H9 (cell line): Measurements from ENCODE around the gene ZFPL1. TPM values are rescaled to one million over a fixed set of nuclear protein-coding genes. Genes with fewer than 3 reads are reported as not detected.
A peak's percentile ranks its signal among the peaks of the same experiment; 100 is the strongest.

Experiments used
- DNase-seq: peaks from one replicate; pipeline ENCODE4 v3.0.0-alpha.2; 2017
- H2AFZ ChIP-seq: one replicate; pipeline ENCODE4 v1.6.1; 2013; ENCODE audit warnings: mild to moderate bottlenecking, low read length, control low read depth, moderate library complexity
- H2AK5ac ChIP-seq: 2 replicates; pipeline ENCODE4 v1.6.1; 2013; ENCODE audit warnings: low read length, control low read depth, mixed read lengths; ENCODE audit not compliant: insufficient read length
- H2BK120ac ChIP-seq: one replicate; pipeline ENCODE4 v1.6.1; 2013; ENCODE audit warnings: low read depth, mild to moderate bottlenecking, low read length, control low read depth, inconsistent platforms; ENCODE audit not compliant: poor library complexity, severe bottlenecking
- H2BK12ac ChIP-seq: 2 replicates; pipeline ENCODE4 v1.6.1; 2013; ENCODE audit warnings: low read length, control low read depth, mixed read lengths, low read depth; ENCODE audit not compliant: insufficient read length
- H2BK15ac ChIP-seq: 2 replicates; pipeline ENCODE4 v1.6.1; 2013; ENCODE audit warnings: low read depth, low read length, control low read depth
- H2BK20ac ChIP-seq: one replicate; pipeline ENCODE4 v1.6.1; 2013; ENCODE audit warnings: low read depth, mild to moderate bottlenecking, low read length, control low read depth, inconsistent platforms; ENCODE audit not compliant: poor library complexity, severe bottlenecking
- H2BK5ac ChIP-seq: 2 replicates; pipeline ENCODE4 v1.6.1; 2013; ENCODE audit warnings: low read length, control low read depth, mixed read lengths; ENCODE audit not compliant: insufficient read length
- H3K14ac ChIP-seq: 2 replicates; pipeline ENCODE4 v1.6.1; 2013; ENCODE audit warnings: low read length, control low read depth; ENCODE audit not compliant: insufficient read depth
- H3K18ac ChIP-seq: 2 replicates; pipeline ENCODE4 v1.6.1; 2013; ENCODE audit warnings: low read depth, mild to moderate bottlenecking, mixed read lengths, low read length, control low read depth; ENCODE audit not compliant: insufficient read length
- H3K23ac ChIP-seq: 2 replicates; pipeline ENCODE4 v1.6.1; 2013; ENCODE audit warnings: low read length, control low read depth, mixed read lengths, low read depth; ENCODE audit not compliant: insufficient read length
- H3K23me2 ChIP-seq: 2 replicates; pipeline ENCODE4 v1.6.1; 2013; ENCODE audit warnings: low read depth, mild to moderate bottlenecking, mixed read lengths, low read length, control low read depth; ENCODE audit not compliant: insufficient read length, poor library complexity, severe bottlenecking
- H3K27ac ChIP-seq: 2 replicates; pipeline ENCODE4 v1.5.1; 2013; ENCODE audit warnings: low read length, control low read depth, mixed read lengths, low read depth; ENCODE audit not compliant: insufficient read length
- H3K27me3 ChIP-seq: 2 replicates; pipeline ENCODE4 v1.6.1; 2013; ENCODE audit warnings: low read length, control low read depth, inconsistent platforms; ENCODE audit not compliant: insufficient read depth
- H3K4ac ChIP-seq: 2 replicates; pipeline ENCODE4 v1.6.1; 2013; ENCODE audit warnings: low read depth, mild to moderate bottlenecking, control low read depth, inconsistent platforms, low read length, moderate library complexity
- H3K4me1 ChIP-seq: 2 replicates; pipeline ENCODE4 v1.6.1; 2013; ENCODE audit warnings: low read length, control low read depth, inconsistent platforms; ENCODE audit not compliant: insufficient read depth
- H3K4me2 ChIP-seq: 2 replicates; pipeline ENCODE4 v1.6.1; 2013; ENCODE audit warnings: low read length, control low read depth, mixed read lengths; ENCODE audit not compliant: insufficient read length, insufficient read depth
- H3K56ac ChIP-seq: 2 replicates; pipeline ENCODE4 v1.6.1; 2013; ENCODE audit warnings: low read depth, mild to moderate bottlenecking, mixed read lengths, low read length, control low read depth; ENCODE audit not compliant: insufficient read length
- H3K79me1 ChIP-seq: 2 replicates; pipeline ENCODE4 v1.6.1; 2013; ENCODE audit warnings: low read depth, mild to moderate bottlenecking, moderate library complexity, low read length, control low read depth, inconsistent platforms; ENCODE audit not compliant: insufficient read depth, poor library complexity, severe bottlenecking
- H3K79me2 ChIP-seq: 2 replicates; pipeline ENCODE4 v1.6.1; 2013; ENCODE audit warnings: low read length, control low read depth, inconsistent platforms; ENCODE audit not compliant: insufficient read depth
- H3K9ac ChIP-seq: 2 replicates; pipeline ENCODE4 v1.6.1; 2013; ENCODE audit warnings: low read length, control low read depth, mixed read lengths; ENCODE audit not compliant: insufficient read length; ENCODE audit errors: extremely low read depth
- H3K9me3 ChIP-seq: one replicate; pipeline ENCODE4 v1.6.1; 2013; ENCODE audit warnings: low read depth, low read length, inconsistent platforms; ENCODE audit not compliant: control insufficient read depth
- H3T11ph ChIP-seq: one replicate; pipeline ENCODE4 v1.6.1; 2013; ENCODE audit warnings: mild to moderate bottlenecking, low read length, control low read depth, inconsistent platforms
- H4K20me1 ChIP-seq: one replicate; pipeline ENCODE4 v1.6.1; 2013; ENCODE audit not compliant: control insufficient read depth, insufficient read length, insufficient read depth
- H4K5ac ChIP-seq: 2 replicates; pipeline ENCODE4 v1.6.1; 2013; ENCODE audit warnings: low read depth, mild to moderate bottlenecking, mixed read lengths, low read length, control low read depth; ENCODE audit not compliant: insufficient read length
- H4K8ac ChIP-seq: replicated peaks from 2 replicates; pipeline ENCODE4 v1.6.1; 2013; ENCODE audit warnings: low read length, control low read depth, mixed read lengths, low read depth; ENCODE audit not compliant: insufficient read length
- H4K91ac ChIP-seq: 2 replicates; pipeline ENCODE4 v1.6.1; 2013; ENCODE audit warnings: low read depth, mild to moderate bottlenecking, moderate library complexity, mixed read lengths, low read length, control low read depth; ENCODE audit not compliant: insufficient read length
- H3K27ac Mint-ChIP-seq, 3 experiments: 2 replicates in 2 of 3; 3 replicates in 1 of 3; pipeline ENCODE4 v1.8.0; 2020 to 2021; ENCODE audit warnings: mixed read lengths in 3 of 3, mild to moderate bottlenecking in 1 of 3, moderate library complexity in 1 of 3
- H3K27me3 Mint-ChIP-seq: 2 replicates; pipeline ENCODE4 v1.8.0; 2021; ENCODE audit warnings: low read depth, mild to moderate bottlenecking, moderate library complexity, mixed read lengths
- H3K36me3 Mint-ChIP-seq, 3 experiments: 2 replicates in 2 of 3; 3 replicates in 1 of 3; pipeline ENCODE4 v1.8.0; 2020 to 2021; ENCODE audit warnings: low read depth in 3 of 3, mixed read lengths in 3 of 3; ENCODE audit not compliant: insufficient read depth in 1 of 3
- H3K4me1 Mint-ChIP-seq, 2 experiments: 2 replicates each; pipeline ENCODE4 v1.8.0; 2020; ENCODE audit warnings: mixed read lengths in 2 of 2
- H3K4me3 Mint-ChIP-seq, 2 experiments: 2 replicates in 1 of 2; 3 replicates in 1 of 2; pipeline ENCODE4 v1.8.0; 2020 to 2021; ENCODE audit warnings: mild to moderate bottlenecking in 2 of 2, mixed read lengths in 2 of 2, moderate library complexity in 1 of 2
- H3K9me3 Mint-ChIP-seq, 2 experiments: 2 replicates in 1 of 2; 3 replicates in 1 of 2; pipeline ENCODE4 v1.8.0; 2020; ENCODE audit warnings: mild to moderate bottlenecking in 2 of 2, mixed read lengths in 2 of 2, moderate library complexity in 1 of 2
- CTCF ChIP-seq: fragments of 200-600 bp; sonication (generic); conservative IDR thresholded peaks from 3 replicates; pipeline ENCODE4 v1.8.0; 2021; ENCODE audit warnings: antibody characterized with exemption, mild to moderate bottlenecking
- WGBS: extraction: QIAGEN DNeasy Blood & Tissue Kit; methylation state at CpG from one replicate; pipeline ENCODE4 v1.1.7; 2013; ENCODE audit warnings: missing lambda C conversion rate, low lambda C conversion rate, mixed read lengths; ENCODE audit not compliant: insufficient read length; ENCODE audit errors: extremely low coverage; 5-methylcytosine and 5-hydroxymethylcytosine counted together
- total RNA-seq: library from RNA; stranded (reverse); gene quantifications from 2 replicates; pipeline ENCODE4 v1.2.1, GENCODE V29; 2021

The ZFPL1 gene
- total RNA-seq, 1 experiment from 2014 or later: 24.2 TPM

GRCh38 chr11:65059523-65059922 lies 24.5 kb upstream of the ZFPL1 start:
- no peak overlapping the region for H2AK5ac ChIP-seq
- H3K79me2 ChIP-seq: no peaks in the 10 kb centered on the region
- no peak overlapping the region for H2BK12ac ChIP-seq
- no peak overlapping the region for H3T11ph ChIP-seq
- no peak overlapping the region for H2AFZ ChIP-seq
- H2BK5ac ChIP-seq: no peak overlapping the region
- H3K23ac ChIP-seq: no peak overlapping the region
- no peak overlapping the region for H3K4me2 ChIP-seq
- no peaks in the 10 kb centered on the region for H3K23me2 ChIP-seq
- no peak overlapping the region for H3K4ac ChIP-seq
- no peaks in the 10 kb centered on the region for H3K27me3 ChIP-seq
- H4K20me1 ChIP-seq: no peaks in the 10 kb centered on the region
- Mint-ChIP-seq H3K4me1 (peaks cover 4% of the 10 kb centered on the region in 2 experiments), H3K27ac (peak overlapping the region in 1 of 3 experiments; percentile 44; a peak in 1 of 7 replicates), H3K27me3 (peaks cover 8% of the 10 kb centered on the region), H3K36me3 (no peaks in the 10 kb centered on the region), H3K9me3 (no peaks in the 10 kb centered on the region), H3K4me3 (no peak overlapping the region)
- no peak for DNase-seq
- H3K27ac ChIP-seq: no peak overlapping the region
- no peak overlapping the region for H4K8ac ChIP-seq
- H4K5ac ChIP-seq: no peak overlapping the region
- H4K91ac ChIP-seq: no peak overlapping the region
- no peak overlapping the region for H3K18ac ChIP-seq
- no peak overlapping the region for H2BK15ac ChIP-seq
- H3K9ac ChIP-seq: no peak overlapping the region
- no peaks in the 10 kb centered on the region for H3K79me1 ChIP-seq
- no peak for TF ChIP-seq CTCF
- no peak overlapping the region for H3K56ac ChIP-seq
- WGBS: no CpG with 5 or more reads among the region's 3 CpGs
- no peak overlapping the region for H3K14ac ChIP-seq
- no peaks in the 10 kb centered on the region for H3K9me3 ChIP-seq
- no peak overlapping the region for H2BK120ac ChIP-seq
- no peaks in the 10 kb centered on the region for H3K4me1 ChIP-seq
- H2BK20ac ChIP-seq: no peak overlapping the region
